IMR-90 (cell line): ENCODE results near the gene COL19A1.

Experiments used
- BHLHE40 ChIP-seq: fragments of 150-350 bp; IDR thresholded peaks from 2 replicates; pipeline ENCODE4 v1.6.1; 2016; ENCODE audit warnings: mild to moderate bottlenecking, low read depth, low read length
- FOS ChIP-seq: fragments of 150-350 bp; IDR thresholded peaks from 2 replicates; pipeline ENCODE4 v1.6.1; 2016; ENCODE audit warnings: low read depth, low read length
- MAZ ChIP-seq: IDR thresholded peaks from 2 replicates; pipeline ENCODE4 v1.6.1; 2012; ENCODE audit warnings: low read depth, mild to moderate bottlenecking, low read length, improper control_type of control experiment, moderate library complexity, borderline replicate concordance
- POLR2A ChIP-seq: IDR thresholded peaks from 2 replicates; pipeline ENCODE4 v1.6.1; 2012; ENCODE audit warnings: mild to moderate bottlenecking, low read depth, low read length
- RAD21 ChIP-seq: IDR thresholded peaks from 2 replicates; pipeline ENCODE4 v1.6.1; 2012; ENCODE audit warnings: low read length, improper control_type of control experiment
- SMC3 ChIP-seq: fragments of 150-350 bp; IDR thresholded peaks from 2 replicates; pipeline ENCODE4 v1.6.1; 2016; ENCODE audit warnings: low read depth, mild to moderate bottlenecking, antibody characterized with exemption, low read length, moderate library complexity
- TF ChIP-seq, protein P1 (sequence below): conservative IDR thresholded peaks from 2 replicates; pipeline ENCODE4 v1.5.1; 2012; ENCODE audit warnings: mild to moderate bottlenecking, low read depth, low read length, improper control_type of control experiment

DNA sequence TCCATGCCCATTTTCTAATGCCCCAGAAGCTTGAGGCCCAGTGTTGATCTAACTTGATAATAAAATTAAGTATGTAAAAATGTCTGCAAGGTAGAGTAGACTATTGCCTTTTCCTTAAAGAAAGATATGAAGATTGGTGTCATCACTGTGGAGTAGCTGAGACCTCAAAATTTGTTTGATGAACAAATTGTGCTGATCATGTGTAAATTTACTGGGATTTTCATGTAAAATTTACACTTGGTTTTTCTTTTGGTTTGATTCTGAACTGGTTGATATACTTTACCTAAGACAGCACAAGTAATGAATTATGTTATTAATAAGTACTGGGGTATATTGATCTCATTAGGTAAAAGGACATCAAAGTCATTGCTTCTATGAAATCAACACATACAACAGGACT, 207.3 kb downstream of the COL19A1 start:
- TF ChIP-seq, protein P1, sequence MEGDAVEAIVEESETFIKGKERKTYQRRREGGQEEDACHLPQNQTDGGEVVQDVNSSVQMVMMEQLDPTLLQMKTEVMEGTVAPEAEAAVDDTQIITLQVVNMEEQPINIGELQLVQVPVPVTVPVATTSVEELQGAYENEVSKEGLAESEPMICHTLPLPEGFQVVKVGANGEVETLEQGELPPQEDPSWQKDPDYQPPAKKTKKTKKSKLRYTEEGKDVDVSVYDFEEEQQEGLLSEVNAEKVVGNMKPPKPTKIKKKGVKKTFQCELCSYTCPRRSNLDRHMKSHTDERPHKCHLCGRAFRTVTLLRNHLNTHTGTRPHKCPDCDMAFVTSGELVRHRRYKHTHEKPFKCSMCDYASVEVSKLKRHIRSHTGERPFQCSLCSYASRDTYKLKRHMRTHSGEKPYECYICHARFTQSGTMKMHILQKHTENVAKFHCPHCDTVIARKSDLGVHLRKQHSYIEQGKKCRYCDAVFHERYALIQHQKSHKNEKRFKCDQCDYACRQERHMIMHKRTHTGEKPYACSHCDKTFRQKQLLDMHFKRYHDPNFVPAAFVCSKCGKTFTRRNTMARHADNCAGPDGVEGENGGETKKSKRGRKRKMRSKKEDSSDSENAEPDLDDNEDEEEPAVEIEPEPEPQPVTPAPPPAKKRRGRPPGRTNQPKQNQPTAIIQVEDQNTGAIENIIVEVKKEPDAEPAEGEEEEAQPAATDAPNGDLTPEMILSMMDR = no peak
- TF ChIP-seq POLR2A (no peak), BHLHE40 (no peak), MAZ (no peak), SMC3 (no peak), FOS (no peak), RAD21 (no peak)
